BE2C (cell line): ENCODE measurements around the gene SLC7A14.
A peak's percentile ranks its signal among the peaks of the same experiment; 100 is the strongest.

Source experiments
- DNase-seq: peaks from one replicate; pipeline ENCODE4 v3.0.0-alpha.2; 2020
- H3K27me3 ChIP-seq: fragments of 250-450 bp; sonication (Bioruptor Pico); 2 replicates; pipeline ENCODE4 v1.5.1; 2020; ENCODE audit warnings: mild to moderate bottlenecking
- H3K36me3 ChIP-seq: fragments of 250-450 bp; sonication (Bioruptor Pico); 2 replicates; pipeline ENCODE4 v1.5.1; 2020; ENCODE audit warnings: mild to moderate bottlenecking
- H3K4me1 ChIP-seq: fragments of 250-450 bp; sonication (Bioruptor Pico); 2 replicates; pipeline ENCODE4 v1.5.1; 2020
- H3K4me3 ChIP-seq: 2 replicates; pipeline ENCODE4 v1.5.1; 2011; ENCODE audit warnings: low read depth, low read length
- H3K9me3 ChIP-seq: fragments of 250-450 bp; sonication (Bioruptor Pico); 2 replicates; pipeline ENCODE4 v1.5.1; 2020
- CTCF ChIP-seq: IDR thresholded peaks from 2 replicates; pipeline ENCODE4 v1.5.1; 2012; ENCODE audit warnings: mild to moderate bottlenecking, low read depth, low read length

SLC7A14 gene

DNA sequence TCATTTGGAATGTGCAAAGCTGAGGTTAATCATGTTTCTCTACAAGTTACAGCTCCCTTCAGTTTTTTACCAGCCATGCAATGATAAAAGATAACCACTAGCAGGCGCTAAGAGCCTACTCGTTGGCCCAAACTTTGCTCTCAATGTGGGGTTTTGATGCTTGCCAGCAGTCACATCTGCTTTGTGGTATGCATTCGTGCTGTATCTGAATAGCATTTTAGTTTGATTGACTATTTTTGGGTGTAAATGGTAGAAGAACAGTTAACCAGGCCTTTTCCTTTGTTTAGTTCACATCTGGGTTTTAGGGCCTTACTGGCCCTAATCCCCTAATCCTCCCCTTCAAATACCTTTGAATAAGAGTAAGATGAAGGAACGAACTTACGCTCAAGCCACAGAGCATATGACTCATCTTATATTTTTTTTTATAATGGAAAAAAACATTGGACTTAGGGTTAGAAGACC lies 171.6 kb downstream of the SLC7A14 start:
- no peaks in the 10 kb centered on the region for H3K9me3 ChIP-seq
- peak; percentile 62 for DNase-seq
- no peaks in the 10 kb centered on the region; the same call in 1 of the 2 replicates for H3K4me1 ChIP-seq
- no peaks in the 10 kb centered on the region for H3K27me3 ChIP-seq
- no peak overlapping the region for H3K4me3 ChIP-seq
- peak; percentile 100 for TF ChIP-seq CTCF
- H3K36me3 ChIP-seq = no peaks in the 10 kb centered on the region

DNA sequence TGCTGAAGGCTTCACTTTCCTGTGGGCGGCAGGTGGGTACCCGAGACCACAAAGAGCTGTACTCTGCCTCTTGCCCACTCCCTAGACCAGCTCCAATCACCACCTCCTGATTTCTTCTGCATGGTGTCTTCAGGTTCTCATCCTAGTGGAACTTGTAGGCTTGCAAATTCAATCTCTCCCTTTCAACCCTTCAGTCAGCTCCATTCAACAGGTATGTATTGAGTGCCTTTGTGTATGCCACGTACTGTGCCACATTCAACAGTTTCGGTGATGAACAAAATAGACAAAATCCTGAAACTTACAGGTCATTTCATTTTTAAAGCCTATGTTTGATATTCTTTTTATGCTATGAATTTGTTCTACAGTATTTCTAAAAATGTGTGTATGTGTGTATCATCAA lies 172.6 kb downstream of the SLC7A14 start:
- Histone ChIP-seq H3K27me3 (no peaks in the 10 kb centered on the region), H3K9me3 (no peaks in the 10 kb centered on the region), H3K4me1 (no peaks in the 10 kb centered on the region; the same call in 1 of the 2 replicates), H3K36me3 (no peaks in the 10 kb centered on the region), H3K4me3 (no peak overlapping the region)
- no peak for TF ChIP-seq CTCF
- DNase-seq = no peak

- Histone ChIP-seq H3K36me3 (no peaks in the 10 kb centered on the region), H3K4me1 (no peaks in the 10 kb centered on the region), H3K27me3 (no peaks in the 10 kb centered on the region), H3K9me3 (no peaks in the 10 kb centered on the region), H3K4me3 (no peak overlapping the region)
- TF ChIP-seq CTCF = peak; percentile 66
- no peak for DNase-seq
These were observed 175.3 kb downstream of the SLC7A14 start for GRCh38 chr3:170410428-170411029.
